22Rv1 (cell line): ENCODE data around the gene PRTN3.

Source experiments
- CTCF ChIP-seq: fragments of 450-650 bp; IDR thresholded peaks from 2 replicates; pipeline ENCODE4 v1.5.1; 2017; ENCODE audit warnings: mild to moderate bottlenecking
- ZFX ChIP-seq: fragments of 450-650 bp; IDR thresholded peaks from 2 replicates; pipeline ENCODE4 v1.6.1; 2017; ENCODE audit warnings: antibody characterized with exemption, borderline replicate concordance

DNA sequence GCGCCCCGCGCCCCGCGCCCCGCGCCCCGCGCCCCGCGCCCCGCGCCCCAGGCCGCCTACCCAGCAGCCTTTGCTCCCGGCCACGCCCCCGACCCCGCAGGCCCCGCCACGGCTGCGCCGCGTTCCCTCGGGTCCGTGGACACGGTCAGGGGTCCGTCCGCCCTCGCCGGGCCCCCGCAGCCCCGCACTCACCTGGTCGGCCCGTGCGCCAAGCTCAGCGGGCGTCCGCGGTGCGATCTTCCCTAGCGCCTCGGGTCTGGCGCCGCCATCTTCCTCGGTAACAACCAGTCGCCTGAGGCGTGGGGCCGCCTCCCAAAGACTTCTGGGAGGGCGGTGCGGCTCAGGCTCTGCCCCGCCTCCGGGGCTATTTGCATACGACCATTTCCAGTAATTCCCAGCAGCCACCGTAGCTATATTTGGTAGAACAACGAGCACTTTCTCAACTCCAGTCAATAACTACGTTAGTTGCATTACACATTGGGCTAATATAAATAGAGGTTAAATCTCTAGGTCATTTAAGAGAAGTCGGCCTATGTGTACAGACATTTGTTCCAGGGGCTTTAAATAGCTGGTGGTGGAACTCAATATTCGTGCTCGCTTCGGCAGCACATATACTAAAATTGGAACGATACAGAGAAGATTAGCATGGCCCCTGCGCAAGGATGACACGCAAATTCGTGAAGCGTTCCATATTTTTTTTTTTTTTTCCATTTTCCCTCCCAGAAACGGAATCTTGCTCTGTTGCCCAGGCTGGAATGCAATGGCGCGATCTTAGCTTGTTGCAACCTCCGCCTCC lies 52.3 kb downstream of the PRTN3 start, which contains the start of the genes MED16 and RNU6-9:
- no peak for TF ChIP-seq CTCF
- no peak for TF ChIP-seq ZFX
